ENCODE results near the gene MAPK14.
"Not testable (repeated sequence)": the region's sequence is repeated elsewhere in the genome, so short reads cannot be mapped to it uniquely, and the experiment has no call there.

Gene MAPK14

GRCh38 chr6:36110050-36110449 lies 82.4 kb downstream of the MAPK14 start:
- no peak for DNase-seq

GRCh38 chr6:36110863-36111262 lies 83.3 kb downstream of the MAPK14 start:
- DNase-seq: no peak

- no peak for DNase-seq
Observed at GRCh38 chr6:36111526-36111925, 83.9 kb downstream of the MAPK14 start.

- no peak for DNase-seq
Observed at GRCh38 chr6:36113049-36113448, 85.4 kb downstream of the MAPK14 start.

GRCh38 chr6:36113703-36114102 lies 86.1 kb downstream of the MAPK14 start:
- no peak for DNase-seq

- no peak for DNase-seq
Observed at GRCh38 chr6:36114798-36115408, 87.3 kb downstream of the MAPK14 start.

GRCh38 chr6:36115412-36115811 lies 87.8 kb downstream of the MAPK14 start:
- no peak for DNase-seq

GRCh38 chr6:36116066-36116864 lies 88.7 kb downstream of the MAPK14 start:
- DNase-seq: no peak

GRCh38 chr6:36116943-36117342 lies 89.3 kb downstream of the MAPK14 start:
- no peak for DNase-seq

GRCh38 chr6:36117658-36118549 lies 90.3 kb downstream of the MAPK14 start:
- DNase-seq: no peak

GRCh38 chr6:36118550-36119107 lies 91.0 kb downstream of the MAPK14 start:
- DNase-seq: no peak

- DNase-seq: no peak
Observed at GRCh38 chr6:36119209-36119608, 91.6 kb downstream of the MAPK14 start.

GRCh38 chr6:36120018-36120417 lies 92.4 kb downstream of the MAPK14 start:
- DNase-seq: no peak

GRCh38 chr6:36120539-36120938 lies 92.9 kb downstream of the MAPK14 start:
- DNase-seq: no peak

GRCh38 chr6:36120979-36121786 lies 93.6 kb downstream of the MAPK14 start:
- DNase-seq: no peak

GRCh38 chr6:36121787-36122494 lies 94.3 kb downstream of the MAPK14 start:
- no peak for DNase-seq

- no peak for DNase-seq
Observed at GRCh38 chr6:36122495-36123269, 95.1 kb downstream of the MAPK14 start.

- DNase-seq: peak; percentile 35
Observed at GRCh38 chr6:36123270-36124139, 95.9 kb downstream of the MAPK14 start.

- DNase-seq: not testable (repeated sequence)
Observed at GRCh38 chr6:36124346-36124745, 96.7 kb downstream of the MAPK14 start.

- no peak for DNase-seq
Observed at GRCh38 chr6:36124881-36125280, 97.3 kb downstream of the MAPK14 start.
